ENCODE measurements around the gene DZIP1L.
"Not testable (repeated sequence)": the region's sequence is repeated elsewhere in the genome, so short reads cannot be mapped to it uniquely, and the experiment has no call there.

DZIP1L gene

GRCh38 chr3:138113326-138113725, 2.1 kb downstream of the DZIP1L start:
- peak; percentile 95 for DNase-seq

DNA sequence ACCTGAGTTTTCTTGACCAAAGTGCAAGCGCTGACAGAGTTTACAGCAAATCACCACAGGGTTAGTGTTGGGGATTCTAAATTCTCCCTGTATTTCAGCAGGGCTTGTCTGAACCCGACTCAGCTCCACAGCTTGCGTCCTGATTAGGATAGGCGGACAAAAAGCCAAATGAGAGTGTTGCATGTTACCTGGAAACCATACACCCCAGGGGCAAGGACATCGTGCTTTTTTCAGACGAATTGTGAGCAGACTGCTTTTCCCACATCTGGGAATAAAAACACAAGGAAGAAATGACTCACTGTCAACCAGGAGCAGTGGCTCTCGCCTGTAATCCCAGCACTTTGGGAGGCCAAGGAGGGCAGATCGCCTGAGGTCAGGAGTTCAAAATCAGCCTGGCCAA, 3.0 kb downstream of the DZIP1L start:
- no peak for DNase-seq

GRCh38 chr3:138105598-138105997, 9.8 kb downstream of the DZIP1L start:
- no peak for DNase-seq

DNA sequence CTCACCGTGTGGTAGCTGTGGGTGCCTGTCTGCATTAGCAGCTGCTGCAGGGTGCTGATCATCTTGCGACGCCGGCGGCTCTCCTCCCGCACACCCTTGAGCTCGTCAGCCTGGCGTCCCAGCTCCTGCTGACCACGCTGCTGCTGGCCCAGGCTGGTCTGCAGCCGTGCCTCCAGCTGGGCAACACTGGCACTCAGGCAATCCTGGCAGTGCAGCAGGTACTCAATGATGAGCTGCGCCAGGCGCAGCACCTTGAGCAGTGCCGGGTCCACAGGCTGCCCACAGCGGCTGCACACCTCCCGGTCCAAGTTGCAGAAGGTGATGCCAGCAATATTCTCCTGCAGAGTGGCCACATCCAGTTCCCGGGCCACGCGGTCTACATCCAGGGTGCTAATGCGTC, 11.9 kb downstream of the DZIP1L start:
- no peak for DNase-seq

DNA sequence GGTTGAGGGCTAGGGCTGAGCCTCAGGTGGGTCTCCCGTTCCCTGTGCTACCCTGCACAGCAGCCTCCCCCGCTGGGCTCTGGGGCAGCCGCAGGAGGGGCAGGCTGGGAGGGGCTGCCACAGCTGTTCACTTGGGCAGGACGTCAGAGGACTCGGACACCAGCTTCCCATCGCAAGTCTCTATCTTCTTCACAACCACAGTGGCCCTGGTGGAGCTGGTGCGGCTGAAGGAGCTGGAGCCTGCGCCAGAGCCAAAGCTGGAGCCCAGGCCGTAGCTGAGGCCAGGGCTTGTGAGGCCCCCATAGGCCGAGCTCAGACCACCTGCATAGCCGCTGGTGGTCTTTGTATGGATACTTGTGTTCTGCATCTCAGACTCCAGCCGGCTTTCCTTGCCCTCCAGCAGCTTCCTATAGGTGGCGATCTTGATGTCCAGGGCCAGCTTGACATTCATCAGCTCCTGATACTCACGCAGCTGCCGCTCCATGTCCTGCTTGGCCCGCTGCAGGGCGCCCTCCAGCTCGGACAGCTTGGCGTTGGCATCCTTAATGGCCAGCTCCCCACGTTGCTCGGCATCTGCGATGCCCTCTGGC, 14.0 kb downstream of the DZIP1L start:
- not testable (repeated sequence) for DNase-seq

DNA sequence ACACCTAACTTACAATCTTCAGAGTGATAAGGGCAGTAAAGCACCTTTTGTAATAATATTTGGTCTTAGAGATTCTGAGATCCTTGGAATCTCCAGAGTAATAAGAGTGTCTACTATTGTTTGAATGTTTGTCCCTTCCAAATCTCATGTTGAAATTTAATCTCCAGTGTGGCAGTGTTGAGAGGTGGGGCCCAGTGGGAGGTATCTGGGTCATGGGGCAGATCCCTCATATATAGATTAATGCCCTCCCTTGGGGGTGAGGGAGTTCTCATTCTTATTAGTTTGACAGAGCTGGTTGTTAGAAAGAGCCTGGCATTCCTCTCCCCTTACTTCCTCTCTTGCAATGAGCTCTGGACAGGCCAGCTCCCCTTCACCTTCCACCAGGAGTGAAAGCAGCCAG, 16.0 kb downstream of the DZIP1L start:
- no peak for DNase-seq

DNA sequence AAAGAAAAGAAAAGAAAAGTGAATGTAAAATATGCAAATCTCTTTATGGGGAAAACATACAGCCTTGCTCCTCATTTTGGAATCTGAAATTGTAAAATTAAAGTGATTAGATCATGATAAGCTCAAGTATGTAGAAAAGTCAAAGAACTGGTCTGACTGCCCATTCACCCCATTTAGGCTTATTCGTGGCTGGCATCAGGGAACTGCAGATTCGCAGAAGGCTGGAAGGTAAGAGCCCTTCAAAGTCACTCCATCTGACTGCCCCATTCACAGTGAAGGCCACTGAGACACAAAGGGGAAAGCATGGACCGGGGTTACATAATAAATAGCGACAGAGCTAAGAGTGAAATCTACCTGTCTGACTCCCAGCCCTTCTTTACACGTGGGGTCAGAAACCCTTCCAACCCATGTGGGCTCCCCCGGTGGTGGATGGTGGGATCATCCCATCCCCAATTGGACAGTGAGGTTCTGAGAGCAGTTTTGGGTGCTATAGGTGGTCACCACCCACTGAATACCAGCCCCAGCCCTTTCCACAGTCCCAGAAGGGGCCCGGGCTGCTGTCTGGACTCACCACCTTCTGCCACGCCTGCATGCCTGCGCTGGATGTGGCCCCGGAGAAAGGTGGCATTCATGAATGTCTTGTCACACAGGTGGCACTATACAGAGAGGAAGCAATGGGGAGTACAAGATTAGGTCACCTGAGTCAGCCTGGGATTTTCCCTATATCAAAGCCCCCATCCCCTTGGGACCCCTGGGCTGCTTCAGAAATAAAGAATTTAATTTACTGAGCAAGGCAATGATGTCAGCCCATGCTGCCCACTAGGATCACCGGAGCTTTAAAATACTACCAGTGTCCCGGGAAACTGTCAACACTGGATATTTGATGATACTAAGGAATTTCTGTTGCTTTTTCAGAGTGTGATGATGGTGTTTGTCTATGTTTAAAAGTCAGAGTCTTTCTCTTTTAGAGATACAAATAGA, 17.9 kb downstream of the DZIP1L start:
- no peak for DNase-seq

DNA sequence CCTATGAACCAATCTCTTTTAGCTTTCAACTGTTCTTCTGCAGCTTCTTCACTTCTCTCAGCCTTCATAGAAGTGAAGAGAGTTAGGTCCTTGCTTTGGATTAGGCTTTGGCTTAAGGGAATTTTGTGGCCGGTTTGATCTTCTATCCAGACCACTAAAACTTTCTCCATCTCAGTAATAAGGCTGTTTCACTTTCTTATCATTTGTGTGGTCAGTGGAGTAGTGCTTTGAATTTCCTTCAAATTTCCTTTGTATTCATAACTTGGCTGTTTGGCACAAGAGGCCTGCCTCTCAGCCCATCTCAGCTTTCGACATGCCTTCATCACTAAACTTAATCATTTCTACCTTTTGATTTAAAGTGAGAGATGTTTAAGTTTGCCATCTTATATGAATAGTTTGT, 21.7 kb downstream of the DZIP1L start:
- no peak for DNase-seq

DNA sequence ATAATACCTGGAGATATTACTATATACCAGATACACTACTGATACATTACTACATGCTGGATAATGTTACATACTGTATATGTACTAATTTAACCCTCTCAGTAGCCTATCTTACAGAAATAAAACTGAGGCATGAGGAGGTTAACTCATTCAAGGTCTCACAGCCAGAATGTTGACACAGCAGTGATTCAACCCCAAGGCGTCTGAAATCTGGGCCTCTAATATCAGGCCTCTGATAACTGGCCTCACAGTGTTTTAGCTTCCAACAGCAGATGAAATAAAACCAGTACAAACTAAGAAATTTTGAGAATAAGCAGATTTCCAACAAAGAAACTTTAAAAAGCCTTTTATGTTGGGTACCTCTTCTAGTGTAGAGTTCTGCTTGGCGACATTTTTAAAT, 23.4 kb downstream of the DZIP1L start:
- no peak for DNase-seq

- DNase-seq = no peak
Observed at GRCh38 chr3:138089091-138089490, 26.3 kb downstream of the DZIP1L start.

DNA sequence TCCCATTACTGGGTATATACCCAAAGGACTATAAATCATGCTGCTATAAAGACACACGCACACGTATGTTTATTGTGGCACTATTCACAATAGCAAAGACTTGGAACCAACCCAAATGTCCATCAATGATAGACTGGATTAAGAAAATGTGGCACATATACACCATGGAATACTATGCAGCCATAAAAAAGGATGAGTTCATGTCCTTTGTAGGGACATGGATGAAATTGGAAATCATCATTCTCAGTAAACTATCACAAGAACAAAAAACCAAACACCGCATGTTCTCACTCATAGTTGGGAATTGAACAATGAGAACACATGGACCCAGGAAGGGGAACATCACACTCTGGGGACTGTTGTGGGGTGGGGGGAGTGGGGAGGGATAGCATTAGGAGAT, 29.7 kb downstream of the DZIP1L start:
- not testable (repeated sequence) for DNase-seq

- no peak for DNase-seq
Observed at GRCh38 chr3:138084196-138084595, 31.2 kb downstream of the DZIP1L start.

- no peak for DNase-seq
Observed at GRCh38 chr3:138082992-138083386, 32.4 kb downstream of the DZIP1L start.

DNA sequence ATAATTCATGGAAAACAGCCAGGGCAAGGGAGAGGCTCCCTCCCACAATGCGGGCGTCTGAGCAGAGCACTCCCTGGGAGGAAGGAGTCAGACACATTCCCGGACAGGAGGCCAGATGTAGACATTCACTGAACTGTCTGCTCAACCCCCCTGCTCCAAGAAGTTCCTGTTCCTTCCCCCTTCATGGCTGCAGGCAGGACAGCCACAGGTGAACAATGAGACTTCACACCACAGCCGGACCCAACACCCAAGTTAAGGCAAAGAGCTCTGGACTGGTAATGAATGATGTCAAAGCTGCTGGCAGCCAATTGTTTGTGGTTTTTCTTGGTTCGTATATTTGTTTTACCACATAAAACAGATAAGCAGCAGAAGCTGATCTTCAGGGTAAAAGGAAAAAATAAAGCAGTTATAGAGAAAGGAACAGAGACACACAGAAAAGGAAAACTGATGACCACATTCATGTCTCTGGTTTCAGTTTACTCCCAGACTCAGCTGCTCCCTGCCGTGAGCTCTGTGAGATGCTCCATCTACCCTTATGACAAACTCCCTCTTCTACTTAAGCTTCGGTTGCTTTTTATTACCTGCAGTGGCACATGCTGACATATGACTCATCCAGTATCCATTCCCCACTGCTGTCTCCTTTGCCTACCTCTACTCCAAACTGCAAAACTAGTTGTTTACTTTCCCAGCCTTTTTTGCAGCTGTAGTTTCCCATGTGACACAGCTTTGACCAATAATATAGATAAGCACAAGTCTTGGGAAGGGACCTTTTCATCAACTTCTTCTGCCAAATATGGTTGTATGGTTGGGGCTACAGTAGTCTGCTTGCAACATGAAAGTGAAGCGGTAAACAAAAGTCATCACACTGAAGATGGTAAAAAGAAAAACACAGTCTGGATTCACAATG, 33.1 kb downstream of the DZIP1L start:
- peak; percentile 87 for DNase-seq

GRCh38 chr3:138081371-138082084, 33.9 kb downstream of the DZIP1L start:
- DNase-seq = no peak

DNA sequence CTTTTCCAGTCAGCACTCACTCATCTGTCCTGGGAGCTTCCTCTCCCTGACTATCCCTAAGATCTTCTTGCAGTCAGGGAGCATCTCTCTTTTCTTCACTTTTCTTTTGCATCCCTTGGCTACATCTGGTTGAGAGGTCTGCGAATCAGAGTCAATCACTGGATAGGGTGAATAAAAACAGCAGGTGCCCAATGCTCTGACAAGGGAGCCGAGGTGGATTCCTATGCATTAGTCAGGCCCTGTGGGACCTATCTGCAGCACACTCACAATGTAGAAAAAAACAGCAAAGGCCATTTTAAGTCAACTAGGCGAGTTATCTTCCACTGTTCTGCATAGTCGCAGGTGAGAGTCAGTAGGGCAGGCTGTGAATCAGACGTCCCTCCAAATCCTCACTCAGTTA, 35.5 kb downstream of the DZIP1L start:
- no peak for DNase-seq

DNA sequence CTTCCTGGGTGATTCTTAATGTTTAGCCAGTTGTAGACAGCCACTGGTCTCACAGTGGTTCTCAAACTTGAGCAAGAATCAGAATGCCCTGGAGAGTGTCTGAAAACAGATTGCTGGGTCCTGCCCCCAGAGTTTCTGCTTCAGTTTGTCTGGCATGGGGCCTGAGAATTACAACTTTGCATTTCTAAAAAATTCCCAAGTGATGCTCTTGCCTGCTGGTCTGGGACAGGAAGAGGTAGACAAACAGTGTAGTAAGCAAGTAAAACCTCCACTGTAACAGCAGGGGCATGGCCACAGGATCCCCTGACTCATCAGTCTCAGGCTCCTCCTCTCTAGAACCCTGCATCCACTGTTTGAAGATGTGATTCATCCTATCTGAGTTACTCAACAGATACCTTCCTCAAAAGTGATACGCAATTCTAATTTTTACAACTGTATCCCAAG, 36.5 kb downstream of the DZIP1L start:
- DNase-seq = peak; percentile 96

DNA sequence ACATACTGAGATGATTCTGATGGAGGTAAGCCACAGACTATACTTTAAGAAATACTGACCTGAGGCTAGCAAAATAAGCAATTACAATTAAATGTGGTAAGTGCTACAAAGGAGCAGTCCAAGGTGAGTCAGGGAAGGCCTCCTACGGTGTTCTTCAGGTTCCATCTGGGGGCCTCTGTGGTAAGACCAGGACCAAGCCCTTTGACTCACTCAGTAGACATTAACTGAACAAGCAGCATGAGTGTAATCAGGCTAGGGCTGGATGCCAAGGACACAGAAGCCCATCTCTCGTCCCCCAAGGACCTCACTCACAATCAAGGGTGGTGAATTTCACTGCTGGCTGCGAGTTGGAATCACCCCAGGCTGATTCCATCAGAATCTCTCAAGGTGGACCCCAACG, 37.3 kb downstream of the DZIP1L start:
- peak; percentile 68 for DNase-seq

DNA sequence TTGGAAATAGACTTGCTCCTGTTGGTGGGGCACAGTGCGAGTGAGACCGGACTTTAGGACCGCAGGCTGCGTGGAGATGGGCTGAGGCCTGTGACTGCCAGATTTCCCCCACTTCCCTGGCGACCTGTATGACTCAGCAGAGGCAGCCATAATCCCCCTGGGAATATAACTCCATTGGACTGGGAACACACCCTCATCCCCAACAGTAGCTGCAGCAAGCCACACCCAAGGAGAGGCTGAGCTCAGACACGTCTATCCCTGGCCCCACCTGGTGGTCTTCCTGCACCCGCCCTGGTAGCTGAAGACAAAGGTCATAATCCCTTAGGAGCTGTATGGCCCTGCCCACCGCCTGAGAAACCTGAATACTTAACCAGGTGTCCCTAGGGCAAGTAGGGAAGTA, 42.6 kb downstream of the DZIP1L start:
- DNase-seq = no peak

GRCh38 chr3:138070006-138070405, 45.4 kb downstream of the DZIP1L start:
- DNase-seq = no peak

DNA sequence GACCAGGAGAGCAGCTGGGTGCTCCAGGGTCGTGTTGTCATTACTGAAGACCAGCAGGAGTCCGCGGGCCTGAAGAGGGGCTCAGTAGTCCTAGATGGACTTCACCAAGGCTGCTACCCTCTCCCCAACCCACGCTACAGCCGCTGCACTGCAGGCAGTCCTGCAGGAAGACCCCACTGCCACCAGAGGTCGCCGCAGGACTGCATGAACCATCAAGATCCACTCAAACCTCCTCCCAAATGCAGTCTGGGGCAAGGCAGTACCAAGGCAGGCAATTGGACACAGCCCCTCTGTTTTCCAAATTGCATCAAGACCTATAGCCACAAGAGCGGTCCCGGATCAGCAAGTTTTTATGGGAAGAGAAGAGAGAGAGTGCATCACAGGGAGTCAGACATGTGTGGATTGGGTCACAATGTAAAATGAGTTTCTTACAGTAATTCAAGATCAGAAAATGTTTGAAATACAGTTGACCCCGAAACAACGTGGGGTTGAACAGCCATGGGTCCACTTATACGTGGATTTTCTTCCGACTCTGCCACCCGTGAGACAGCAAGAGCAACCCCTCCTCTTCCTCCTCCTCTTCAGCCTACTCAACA, 46.7 kb downstream of the DZIP1L start:
- peak; percentile 33 for DNase-seq

DNA sequence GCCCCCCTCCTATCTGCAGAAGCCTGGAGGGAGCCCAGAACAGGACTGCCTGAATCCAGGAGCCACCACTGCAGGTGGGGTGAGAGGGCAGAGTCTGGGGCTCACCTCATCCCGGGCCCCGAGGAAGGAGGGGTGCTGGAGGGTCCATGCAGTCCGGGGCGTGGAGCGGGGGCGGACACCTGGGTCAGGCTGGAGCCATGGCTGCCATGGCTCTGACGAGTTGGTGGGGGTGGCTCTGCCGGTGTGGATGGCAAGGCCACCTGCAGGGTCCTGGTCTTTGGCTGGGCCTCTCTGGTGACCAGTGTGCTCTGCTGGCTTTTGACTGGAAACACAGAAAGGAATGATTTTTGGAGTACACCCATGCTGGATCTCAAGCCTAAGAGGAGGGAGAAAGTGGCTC, 47.4 kb downstream of the DZIP1L start:
- no peak for DNase-seq
